GM18520 (cell line): ENCODE measurements around the gene BAHCC1.

Experiments used
- ATAC-seq: cut with Tn5 transposase; IDR thresholded peaks from one replicate; pipeline ENCODE4 v1.9.1; 2021; ENCODE audit not compliant: unreplicated experiment

The BAHCC1 gene

DNA sequence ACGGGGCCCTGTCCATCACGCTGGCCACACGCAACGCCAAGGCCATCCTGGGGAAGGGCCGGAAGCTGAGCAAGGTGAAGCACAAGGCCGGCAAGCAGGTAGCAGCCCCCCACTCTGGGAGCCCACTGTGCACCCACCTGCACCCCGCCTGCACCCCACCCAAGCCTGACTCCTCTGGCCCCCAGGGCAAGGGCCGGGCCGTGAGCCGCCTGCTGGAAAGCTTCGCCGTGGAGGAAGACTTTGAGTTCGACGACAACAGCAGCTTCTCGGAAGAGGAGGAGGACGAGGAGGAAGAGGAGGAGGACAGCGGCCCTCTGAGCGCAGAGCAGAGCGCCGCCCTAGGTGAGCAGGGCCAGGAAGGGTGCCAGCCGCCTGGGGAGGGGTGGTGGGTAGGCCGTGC lies 63.4 kb downstream of the BAHCC1 start:
- ATAC-seq = no peak

DNA sequence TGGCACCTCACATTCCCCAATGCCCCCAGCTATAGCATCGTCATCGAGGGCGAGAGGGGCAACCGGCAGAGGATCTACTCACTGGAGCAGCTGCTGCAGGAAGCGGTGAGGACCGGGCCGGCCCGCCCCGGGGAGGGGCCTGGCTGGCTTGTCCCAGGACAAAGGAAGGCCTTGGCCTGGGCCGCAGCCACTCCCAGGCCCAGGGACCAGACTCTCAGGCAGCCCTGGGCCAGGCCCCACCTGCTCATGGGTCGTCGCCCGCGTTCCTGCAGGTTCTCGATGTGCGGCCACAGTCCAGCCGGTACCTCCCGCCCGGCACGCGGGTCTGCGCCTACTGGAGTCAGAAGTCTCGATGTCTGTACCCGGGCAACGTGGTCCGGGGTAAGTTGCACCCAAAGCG lies 64.0 kb downstream of the BAHCC1 start:
- no peak for ATAC-seq

DNA sequence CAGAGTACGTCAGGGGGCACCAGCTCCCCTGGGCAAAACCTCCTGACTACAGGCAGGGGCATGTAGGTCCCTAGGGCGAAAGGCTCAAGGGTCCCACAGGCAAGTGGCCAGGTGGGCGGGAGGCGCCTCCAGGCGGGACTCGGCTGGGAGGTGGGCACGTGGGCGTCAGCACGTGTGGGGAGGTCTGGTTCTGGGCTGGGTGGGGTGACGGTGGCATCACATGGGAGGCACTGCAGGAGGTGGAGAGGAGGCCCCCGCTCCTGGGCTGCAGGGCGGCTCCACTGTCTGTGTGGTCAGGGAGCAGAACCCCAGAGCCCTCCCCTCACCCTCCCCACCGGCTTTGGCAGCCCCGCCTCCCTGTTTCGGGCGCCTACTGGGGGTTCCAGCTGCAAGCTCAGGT lies 64.6 kb downstream of the BAHCC1 start:
- no peak for ATAC-seq

DNA sequence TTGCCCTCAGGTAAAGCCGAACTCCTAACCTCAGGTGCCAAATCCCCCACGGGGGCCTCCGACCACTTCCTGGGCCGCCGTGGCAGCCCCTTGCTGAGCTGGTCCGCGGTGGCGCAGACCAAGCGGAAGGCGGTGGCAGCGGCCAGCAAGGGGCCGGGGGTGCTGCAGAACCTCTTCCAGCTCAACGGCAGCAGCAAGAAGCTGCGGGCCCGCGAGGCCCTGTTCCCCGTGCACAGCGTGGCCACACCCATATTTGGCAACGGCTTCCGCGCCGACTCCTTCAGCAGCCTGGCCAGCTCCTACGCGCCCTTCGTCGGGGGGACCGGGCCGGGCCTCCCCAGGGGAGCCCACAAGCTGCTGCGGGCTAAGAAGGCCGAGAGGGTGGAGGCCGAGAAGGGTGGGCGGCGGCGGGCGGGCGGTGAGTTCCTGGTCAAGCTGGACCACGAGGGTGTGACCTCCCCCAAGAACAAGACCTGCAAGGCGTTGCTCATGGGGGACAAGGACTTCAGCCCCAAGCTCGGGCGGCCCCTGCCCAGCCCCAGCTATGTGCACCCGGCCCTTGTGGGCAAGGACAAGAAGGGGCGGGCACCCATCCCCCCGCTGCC lies 65.7 kb downstream of the BAHCC1 start:
- ATAC-seq = no peak

DNA sequence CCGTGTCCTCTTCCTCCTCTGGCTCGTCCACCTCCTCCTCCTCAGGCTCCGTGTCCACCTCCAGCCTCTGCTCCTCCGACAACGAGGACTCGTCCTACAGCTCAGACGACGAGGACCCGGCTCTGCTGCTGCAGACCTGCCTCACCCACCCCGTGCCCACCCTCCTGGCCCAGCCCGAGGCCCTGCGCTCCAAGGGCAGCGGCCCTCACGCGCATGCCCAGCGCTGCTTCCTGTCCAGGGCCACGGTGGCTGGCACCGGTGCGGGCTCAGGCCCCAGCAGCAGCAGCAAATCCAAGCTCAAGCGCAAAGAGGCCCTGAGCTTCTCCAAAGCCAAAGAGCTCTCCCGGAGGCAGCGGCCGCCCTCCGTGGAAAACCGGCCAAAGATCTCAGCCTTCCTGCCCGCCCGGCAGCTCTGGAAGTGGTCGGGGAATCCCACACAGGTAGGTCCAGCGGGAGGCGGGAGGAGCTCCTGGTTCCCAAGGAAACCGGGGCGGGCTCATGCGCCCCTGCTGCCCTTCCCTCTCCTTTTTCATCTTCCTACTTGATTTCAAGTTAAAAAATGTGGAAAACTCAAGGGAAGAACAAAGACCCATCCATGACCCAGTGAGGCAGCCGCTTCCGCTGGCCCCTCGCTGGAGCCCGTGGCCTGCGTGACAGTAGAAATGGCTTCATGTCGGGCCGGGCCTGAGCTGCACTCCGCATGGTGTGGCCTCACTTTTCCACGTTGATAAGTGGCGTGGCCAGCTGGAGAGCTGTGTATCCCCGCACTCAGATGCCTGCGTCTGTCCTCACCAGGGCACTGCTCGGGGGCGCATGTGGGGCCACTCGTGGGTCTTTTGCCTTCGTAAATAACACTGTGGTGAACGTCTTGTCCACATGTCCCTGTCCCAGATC lies 66.6 kb downstream of the BAHCC1 start:
- ATAC-seq = no peak

DNA sequence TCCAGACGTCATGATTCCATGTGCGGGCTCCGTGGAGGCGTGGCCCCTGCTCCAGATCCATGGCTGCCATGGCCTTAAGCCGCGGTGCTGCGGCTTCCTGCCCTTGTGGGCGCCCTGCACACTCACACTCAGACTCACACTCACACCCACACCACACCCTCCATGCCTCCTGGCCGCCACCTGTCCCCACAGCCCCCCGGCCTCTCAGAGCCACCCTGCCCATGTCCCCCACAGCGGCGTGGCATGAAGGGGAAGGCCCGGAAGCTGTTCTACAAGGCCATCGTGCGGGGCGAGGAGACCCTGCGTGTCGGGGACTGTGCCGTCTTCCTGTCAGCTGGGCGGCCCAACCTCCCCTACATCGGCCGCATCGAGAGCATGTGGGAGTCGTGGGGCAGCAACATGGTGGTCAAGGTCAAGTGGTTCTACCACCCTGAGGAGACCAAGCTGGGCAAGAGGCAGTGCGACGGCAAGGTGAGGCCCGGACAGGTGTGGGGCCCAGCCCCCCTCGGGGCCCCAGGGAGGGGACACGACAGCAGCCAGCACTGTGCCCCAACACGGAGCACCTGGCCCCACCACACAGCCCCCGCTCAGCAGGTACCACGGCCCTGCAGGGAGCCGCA lies 67.4 kb downstream of the BAHCC1 start:
- no peak for ATAC-seq

DNA sequence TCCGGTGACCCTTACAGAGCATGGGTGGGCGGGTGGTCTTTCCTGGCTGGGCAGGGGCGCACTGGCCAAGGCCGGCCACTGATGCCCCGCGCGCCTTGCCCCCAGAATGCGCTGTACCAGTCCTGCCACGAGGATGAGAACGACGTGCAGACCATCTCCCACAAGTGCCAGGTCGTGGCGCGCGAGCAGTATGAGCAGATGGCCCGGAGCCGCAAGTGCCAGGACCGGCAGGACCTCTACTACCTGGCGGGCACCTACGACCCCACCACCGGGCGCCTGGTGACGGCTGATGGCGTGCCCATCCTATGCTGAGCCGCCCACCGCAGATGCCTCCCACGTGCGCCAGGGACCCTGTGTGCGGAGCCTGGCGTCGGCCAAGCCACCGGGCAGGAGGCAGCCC lies 68.2 kb downstream of the BAHCC1 start:
- ATAC-seq = no peak

DNA sequence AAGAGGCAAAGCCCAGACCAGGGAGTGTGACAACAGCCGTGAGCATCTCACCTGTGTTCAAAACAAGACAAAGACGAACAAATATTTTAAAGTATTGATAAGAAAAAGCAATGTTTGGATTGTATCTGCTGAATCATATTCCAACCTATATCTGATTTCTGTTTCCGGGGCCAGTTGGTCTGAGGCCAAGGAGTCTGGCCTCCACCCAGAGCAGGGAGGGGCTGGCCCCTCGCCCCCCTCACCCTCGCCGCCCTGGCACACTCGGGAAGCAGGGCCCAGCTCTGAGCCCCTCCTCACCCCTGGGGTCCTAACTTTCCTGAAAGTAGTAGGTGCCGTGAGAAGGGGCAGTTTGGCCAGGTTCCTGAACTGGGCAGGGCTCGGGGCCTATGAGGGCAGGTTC lies 69.3 kb downstream of the BAHCC1 start:
- no peak for ATAC-seq

DNA sequence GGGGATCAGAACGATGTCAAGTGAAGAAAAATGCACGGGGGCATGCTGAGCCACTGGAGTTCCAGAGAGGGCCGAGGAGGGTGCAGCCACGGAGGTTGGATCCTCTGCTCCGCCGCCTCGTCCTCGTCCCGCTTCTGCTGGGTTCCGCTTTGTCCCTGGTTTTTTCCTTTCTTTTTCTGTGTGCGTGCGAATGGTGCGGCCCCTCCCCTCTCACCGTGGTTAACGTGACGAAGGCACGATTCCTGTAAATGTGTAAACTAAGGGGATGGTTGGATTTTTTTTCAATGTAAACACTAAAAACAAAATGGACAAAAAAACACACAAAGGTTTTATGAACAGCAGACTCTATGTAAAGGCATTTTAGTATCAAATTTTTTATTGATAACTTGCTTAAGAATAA lies 70.7 kb downstream of the BAHCC1 start:
- ATAC-seq = no peak

DNA sequence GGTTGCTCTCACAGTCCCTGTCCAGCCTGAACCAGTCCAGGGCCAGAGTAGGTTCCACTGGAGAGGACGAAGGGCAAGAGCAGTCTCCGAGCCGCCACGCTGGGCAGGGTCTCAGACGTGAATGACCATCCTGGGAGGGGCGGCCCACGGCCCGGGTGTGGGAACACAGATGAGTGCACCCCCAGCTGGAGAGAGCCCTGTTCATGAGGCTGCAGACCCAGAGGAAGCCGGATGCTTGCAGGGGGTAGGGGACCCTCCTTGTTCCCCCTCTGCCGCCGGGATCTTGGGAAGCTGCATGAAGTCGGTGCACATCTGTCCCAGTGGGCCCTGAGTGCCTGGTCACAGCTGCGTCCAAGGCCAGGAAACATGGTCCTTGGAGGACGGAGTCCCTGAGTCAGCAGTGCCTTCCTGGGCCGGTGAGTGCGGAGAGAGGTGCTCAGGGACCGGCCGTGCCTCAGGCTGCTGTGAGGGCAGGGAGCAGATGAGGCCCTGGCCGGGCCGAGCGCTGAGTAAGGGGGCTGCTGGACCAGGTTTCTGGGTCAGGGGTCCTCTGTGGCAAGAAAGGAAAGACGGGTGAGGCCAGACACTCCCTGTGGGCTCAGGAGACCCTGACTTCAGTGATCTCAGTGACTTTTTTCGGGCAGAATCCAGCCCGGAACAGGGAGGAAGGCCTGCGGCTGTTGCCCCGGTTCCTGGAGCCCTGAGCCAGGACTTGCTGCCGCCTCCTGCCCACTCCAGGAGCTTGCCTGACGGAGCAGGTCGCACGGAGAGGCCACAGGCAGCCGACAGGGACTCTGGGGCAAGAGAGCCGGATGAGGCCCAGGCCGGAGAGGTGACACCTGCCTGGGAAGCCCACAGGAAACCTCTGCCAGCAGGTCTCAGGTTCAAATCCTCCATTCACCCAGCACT lies 71.6 kb downstream of the BAHCC1 start:
- no peak for ATAC-seq

DNA sequence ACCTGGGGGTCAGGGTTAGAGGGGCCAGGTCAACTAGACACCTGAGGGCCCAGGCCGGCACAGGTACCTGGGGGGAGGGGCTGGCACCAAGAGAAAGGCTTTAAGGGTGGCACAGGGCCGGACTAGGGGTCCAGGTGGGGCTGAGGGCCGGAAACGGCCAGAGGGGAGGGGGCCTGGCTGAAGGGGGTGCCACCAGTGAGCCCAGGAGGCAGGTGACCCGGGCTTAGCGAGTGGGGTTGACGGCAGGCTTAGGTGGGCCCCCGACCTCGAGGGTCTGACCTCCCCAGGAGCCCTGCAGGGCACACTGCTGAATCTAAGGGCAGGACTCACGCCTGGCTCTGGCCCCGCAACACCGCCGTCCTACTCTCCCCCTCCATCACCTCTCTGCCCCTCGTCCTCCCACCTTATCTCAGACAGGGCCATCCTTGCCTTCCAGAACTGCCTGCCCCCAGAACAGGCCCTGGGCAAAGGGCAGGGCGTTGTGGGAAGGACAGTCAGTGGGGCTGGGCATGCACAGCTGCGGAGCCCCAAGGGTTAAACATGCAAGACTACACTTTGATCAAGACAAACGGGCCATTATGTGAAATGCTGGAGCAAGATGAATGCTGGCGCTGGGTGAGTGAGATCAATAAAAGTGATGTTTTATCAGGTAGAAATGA lies 73.0 kb downstream of the BAHCC1 start:
- no peak for ATAC-seq

DNA sequence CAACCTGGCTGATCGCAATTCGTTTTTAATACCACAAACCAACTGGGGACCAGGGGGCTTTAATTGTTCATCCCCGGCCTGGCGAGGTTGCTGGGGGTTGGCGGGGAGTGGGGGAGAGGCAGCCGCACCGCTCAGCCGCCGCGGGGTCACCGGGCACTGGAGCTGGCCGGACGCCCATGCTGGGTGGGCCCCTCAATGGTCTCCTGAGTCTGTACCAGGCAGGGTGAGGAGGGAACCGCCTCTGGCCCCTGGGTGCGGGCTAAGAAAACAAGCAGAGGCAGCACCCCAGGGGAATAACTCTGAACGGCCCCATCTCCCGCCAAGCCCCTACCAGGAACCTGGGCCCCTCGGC lies 73.5 kb downstream of the BAHCC1 start:
- no peak for ATAC-seq

DNA sequence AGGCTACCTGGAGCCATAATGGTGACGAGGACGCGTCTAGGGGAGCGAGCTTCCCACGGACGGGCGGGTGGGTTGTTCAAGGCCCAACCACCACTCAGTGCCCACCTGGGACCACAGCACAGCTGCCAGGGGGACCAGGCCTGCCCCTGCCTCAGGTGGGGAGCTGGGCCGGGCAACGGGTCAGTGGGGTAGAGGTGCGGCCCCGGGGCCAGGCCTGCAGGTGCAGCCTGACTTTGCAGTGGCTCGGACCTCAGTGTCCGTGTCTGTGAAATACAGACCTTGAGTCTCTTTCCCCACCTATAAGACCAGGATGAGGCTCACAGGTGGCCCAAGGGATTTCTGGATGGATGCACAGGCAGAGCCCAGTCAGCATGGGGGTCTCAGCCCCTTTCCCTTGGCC lies 74.0 kb downstream of the BAHCC1 start:
- no peak for ATAC-seq

DNA sequence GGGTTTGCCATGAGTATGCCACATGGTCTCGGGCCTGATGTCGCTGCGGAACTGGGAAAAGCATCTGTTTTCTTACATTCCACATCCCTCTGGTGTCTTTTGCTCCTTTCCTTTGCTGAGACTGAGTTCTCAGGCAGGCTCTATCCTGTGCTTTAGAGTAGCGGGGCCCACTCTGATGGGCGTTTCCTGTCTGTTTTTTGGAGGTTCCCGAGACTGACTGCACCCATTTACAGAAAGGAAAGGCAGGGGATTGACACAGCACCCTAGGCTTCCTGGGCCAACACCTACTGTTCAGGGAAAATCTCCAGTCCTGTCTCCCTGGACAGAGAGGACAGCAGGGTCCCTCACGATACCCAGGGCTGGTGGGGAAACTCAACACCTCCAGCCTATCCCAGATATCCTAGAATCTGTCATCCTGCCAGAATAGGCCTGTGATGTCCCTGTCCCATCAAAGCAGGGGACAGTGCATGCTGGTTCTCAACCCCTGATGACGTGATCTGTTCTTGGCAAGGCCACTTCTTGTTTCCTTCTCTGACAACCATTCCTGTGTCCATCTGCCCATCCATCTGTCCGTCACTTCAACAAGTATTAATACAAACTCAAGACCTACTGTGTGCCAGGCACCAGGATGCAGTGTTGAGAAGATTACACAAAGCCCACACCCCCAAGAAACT lies 75.2 kb downstream of the BAHCC1 start:
- no peak for ATAC-seq

DNA sequence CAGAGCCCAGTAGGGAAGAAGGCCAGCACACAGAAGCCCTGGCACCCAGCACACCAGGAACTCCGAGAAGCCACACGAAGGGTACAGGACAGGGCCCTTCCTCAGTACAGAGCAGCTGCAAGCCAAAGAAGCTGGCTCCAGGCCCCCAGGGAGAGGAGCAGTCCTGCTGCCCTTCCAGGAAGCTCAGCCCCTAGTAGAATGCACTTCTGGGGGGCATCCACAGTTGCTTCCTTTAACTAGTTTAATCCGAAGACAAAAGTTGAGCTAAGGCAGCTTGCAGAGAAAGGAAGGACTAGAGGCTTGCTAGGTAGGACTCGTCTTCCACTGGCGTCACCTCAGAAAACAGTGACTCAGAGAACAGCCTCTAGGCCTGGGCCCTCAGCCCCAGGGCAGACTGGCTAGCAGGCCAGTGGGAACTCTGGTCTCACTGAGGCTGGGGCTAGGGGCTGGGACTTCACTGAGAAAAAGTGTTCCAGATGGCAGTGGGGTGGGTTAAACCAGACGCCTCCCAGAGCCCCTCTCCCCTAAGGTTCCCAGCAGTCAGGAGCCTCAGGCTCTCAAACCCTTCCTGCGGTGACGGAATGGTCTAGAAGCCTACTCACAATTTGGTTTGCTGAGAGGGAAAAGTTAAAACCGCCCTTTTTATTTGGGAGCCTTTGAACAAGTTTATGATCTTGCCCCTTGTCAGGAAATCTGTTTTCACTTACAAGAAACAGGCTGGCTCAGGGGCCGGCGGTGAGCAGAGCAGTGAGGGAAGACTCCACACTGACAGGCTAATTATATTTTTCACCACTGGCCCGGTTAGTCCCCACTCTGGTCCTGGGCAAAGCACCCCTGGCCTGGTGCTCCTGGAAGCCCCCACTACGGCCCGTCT lies 75.9 kb downstream of the BAHCC1 start:
- ATAC-seq = no peak

DNA sequence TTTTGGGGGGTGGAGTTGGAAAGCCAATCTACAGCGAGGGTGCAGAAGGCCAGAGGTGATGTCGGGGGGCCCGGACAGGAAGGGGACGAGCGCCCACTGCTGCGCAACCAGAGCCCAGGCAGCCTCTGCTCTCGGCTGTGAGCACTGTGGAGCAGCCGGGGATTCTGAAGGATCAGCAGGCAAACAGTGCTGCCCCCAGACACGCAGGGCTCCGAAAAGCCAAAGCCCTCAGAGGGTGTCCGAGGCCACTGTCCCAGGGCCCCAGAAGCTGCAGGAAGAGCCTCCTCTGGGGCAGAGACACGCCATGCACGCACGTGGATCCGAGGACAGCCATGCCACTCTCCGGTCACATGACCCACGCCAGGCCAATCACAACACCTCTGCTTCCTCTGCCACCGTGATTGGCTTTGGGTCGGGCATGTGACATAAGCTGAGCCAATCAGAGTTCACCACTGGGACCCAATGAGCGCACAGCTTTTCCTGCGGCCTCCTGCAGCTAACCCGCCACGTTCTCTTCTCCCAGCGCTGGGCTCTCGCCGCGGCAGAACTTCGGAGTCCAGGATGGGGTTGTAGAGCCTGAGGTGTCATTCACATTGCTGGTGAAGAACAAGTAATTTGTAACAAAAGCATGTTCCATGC lies 76.7 kb downstream of the BAHCC1 start:
- no peak for ATAC-seq

DNA sequence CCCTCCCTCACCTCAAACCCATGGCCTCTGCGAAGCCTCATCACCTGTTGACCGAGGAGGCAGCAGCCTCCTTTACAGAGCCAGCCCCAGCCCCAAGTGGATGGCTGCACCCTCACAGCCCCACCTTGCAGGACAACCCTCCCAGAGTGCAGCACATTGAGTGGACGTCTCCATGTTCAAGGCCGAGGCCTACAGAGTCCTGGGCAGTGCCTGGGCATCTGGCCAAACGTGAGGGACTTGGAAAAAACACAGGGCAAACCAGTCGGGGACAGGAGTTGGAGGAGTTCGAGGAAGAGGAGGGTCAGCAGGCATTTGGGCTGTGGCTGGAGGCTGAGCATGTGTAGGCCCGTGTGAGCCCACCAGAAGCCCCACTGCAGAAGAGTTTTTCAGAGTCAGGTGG lies 77.8 kb downstream of the BAHCC1 start:
- ATAC-seq = no peak

DNA sequence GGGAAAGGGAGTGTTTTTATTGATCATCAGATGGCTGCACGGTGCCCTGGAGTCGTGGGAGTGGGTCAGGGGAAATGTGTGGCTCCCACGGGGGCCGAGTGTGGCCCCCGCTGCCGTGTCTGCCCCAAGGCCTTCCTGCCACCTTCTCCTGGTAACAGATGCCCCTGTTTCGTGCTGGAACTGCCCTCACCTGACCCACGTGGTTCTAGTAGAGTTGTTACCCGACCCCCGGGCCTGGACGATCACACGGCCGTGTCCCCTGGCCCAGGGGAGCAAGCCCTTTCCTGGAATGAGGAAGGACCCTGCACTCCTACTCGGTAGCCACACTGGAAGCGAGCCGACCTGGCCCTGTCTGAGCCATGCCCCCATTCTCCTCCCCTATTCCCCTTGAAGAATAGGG lies 79.7 kb downstream of the BAHCC1 start:
- no peak for ATAC-seq

DNA sequence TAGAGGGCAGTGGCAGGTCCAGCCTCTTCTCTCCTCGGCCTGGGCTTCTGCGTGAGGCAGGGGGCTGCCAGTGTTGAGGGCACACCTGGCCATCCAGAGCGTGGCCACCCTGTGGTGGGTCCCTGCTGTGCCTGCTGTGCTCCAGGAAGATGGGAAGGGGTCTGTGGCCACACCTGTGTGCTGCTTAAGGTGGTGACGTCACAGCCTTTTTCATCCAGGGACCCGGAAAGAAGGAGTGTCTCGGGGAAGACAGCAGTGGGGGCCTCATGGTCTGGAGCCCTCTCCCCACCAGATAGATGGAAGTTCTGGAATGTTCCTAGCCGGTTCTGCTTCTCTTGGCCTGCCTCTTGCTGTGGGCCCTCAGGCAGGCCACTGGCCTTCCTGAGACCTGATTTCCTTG lies 80.8 kb downstream of the BAHCC1 start:
- ATAC-seq = no peak
